Measurements from ENCODE around the gene NBEA. TPM values are rescaled to one million over a fixed set of nuclear protein-coding genes. Genes with fewer than 3 reads are reported as not detected.

Gene NBEA
- total RNA-seq, 1 donor from 2014 or later = 0.18 TPM

DNA sequence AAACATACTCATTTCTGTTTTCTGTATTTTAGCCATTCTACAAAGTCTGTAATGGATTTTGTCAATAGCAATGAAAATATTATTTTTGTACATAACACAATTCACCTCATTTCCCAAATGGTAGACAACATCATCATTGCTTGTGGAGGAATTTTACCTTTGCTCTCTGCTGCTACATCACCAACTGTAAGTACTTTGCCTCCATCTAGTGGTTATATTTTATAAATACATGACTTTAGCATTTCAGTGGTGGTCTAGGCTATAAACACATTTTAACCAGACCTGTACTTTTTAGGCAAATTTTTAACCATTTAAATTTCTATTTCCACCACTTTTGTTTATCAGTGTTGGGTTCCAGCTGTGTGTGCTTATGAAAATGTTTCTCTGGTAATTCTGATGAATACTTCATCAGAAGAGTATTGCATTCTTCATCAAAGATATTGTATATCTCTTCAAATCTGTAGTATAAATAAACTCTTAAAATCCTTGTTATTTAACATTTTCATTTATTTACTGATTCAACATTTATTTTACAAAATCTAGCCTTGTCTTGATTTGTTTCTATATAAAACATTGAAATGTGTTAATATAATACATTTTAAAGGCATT lies 222.4 kb downstream of the NBEA start:
- intact Hi-C loops (cut with micrococcal nuclease) = loop anchor here (2.0 to 10.0 kb wide), 5 partner anchors 1010 to 1937 kb away; no protein-coding TSS in a partner anchor
- Mint-ChIP-seq H3K36me3 (ENCODE audit: low read depth) (no peaks in the 10 kb centered on the region), H3K27me3 (ENCODE audit: insufficient read depth) (no peaks in the 10 kb centered on the region), H3K9me3 (no peaks in the 10 kb centered on the region), H3K27ac (no peak overlapping the region), H3K4me1 (ENCODE audit: low read depth) (peaks cover 10% of the 10 kb centered on the region), H3K4me3 (no peak overlapping the region)
- DNase-seq (ENCODE audit: low spot score) = no peak

DNA sequence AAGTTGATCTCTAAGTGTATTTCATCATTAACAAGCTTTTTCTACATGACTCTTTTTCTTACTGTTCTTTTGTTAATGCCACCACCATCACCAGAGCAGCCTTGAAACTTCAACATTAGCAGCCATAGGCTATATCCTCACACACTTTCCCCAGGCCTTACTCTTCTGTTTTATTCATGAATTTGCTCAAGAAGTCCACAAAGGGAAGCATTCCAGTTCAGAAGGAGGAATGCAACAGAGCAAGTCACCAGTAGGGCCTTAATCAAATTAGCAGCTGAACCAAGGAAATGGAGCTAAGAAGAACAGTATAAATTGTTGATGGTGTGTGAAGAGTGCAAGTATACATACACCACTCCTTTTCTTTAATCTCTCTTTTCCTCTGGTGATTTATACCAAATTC lies 223.1 kb downstream of the NBEA start:
- no peaks in the 10 kb centered on the region for H3K27me3 Mint-ChIP-seq (ENCODE audit: insufficient read depth)
- H3K4me1 Mint-ChIP-seq (ENCODE audit: low read depth) = peaks cover 9% of the 10 kb centered on the region
- no peak overlapping the region for H3K4me3 Mint-ChIP-seq
- H3K27ac Mint-ChIP-seq = no peak overlapping the region
- no peaks in the 10 kb centered on the region for H3K9me3 Mint-ChIP-seq
- H3K36me3 Mint-ChIP-seq (ENCODE audit: low read depth) = no peaks in the 10 kb centered on the region
- DNase-seq (ENCODE audit: low spot score) = no peak
- intact Hi-C loops (cut with micrococcal nuclease) = loop anchor here (2.0 to 10.0 kb wide), 3 partner anchors 1010 to 1364 kb away; no protein-coding TSS in a partner anchor

DNA sequence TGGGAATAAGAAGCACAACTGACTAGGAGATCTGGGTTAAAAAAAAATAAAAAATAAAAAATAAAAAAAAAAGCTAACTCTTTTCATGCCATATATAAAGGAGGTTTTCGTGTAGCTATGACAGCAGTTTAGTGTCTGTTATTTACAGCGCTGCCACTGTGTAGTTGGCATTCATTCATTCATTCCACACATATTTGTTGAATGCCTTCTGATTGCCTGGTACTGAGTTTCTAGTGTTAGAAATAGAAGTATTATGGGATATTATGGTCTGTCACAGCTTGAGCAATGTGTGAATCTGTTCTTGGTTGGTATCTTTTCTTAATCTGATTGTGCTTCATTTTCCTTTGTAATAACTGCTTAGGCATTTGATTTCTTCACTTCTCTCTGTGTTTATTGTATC lies 237.4 kb downstream of the NBEA start:
- Mint-ChIP-seq H3K4me3 (no peak overlapping the region), H3K27me3 (ENCODE audit: insufficient read depth) (no peaks in the 10 kb centered on the region), H3K9me3 (no peaks in the 10 kb centered on the region), H3K27ac (no peak overlapping the region), H3K36me3 (ENCODE audit: low read depth) (no peaks in the 10 kb centered on the region), H3K4me1 (ENCODE audit: low read depth) (no peaks in the 10 kb centered on the region)
- intact Hi-C loops (cut with micrococcal nuclease) = no loop called here
- no peak for DNase-seq (ENCODE audit: low spot score)

DNA sequence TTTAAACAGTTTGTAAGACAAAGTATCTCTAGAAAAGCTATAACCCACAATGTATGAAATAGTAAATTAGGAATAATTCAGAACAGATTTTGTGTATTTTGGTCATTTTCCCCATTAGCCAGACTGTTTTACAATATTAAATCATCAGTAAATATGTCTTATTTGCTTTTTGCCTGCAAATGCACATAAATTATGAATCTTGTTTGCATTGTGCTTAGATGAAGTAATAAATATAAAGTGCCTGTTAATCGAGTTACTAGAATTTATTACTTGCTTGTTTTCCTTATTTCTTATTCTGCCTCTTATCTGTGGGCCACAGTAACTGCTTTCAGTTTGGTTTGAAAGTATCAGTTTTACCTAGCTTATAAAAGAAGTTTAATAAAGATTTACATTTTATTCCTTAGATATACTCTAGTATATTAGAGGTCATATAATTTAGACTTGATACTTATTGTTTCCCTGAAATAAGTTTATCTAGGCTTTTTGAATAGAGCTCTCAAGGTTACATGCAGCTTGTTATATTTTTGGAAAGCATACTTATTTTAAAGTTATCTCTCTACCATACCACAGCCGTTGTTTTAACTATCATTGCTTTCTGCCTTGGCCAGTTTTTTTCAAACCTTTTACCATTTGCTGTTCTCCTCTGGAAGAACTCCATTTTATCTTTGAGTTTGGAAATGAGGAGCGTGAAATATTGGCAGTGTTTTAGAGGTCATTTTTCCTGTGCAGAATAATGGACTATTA lies 238.0 kb downstream of the NBEA start:
- Mint-ChIP-seq H3K4me1 (ENCODE audit: low read depth) (no peaks in the 10 kb centered on the region), H3K27ac (no peak overlapping the region), H3K4me3 (no peak overlapping the region), H3K9me3 (no peaks in the 10 kb centered on the region), H3K36me3 (ENCODE audit: low read depth) (no peaks in the 10 kb centered on the region), H3K27me3 (ENCODE audit: insufficient read depth) (no peaks in the 10 kb centered on the region)
- intact Hi-C loops (cut with micrococcal nuclease) = no loop called here
- DNase-seq (ENCODE audit: low spot score) = no peak

DNA sequence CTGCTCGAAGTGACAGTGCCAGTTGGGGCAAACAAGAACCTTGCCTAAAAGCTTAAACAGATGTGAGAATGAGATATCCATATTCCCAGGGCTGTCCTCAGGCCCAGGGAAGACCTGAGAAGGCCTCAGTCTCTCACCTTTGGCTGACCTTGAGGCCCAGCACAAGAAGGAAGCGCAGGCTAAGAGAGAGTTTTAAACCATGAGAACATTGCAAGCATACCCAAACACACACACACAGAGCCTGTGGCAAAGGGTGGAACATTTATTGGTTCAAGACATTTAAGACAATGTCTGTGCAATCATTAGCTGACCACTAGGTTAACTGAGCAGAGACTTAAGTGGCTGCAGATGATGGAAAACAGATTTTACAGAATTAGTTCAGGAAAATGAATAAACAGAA lies 248.2 kb downstream of the NBEA start:
- no peaks in the 10 kb centered on the region for H3K36me3 Mint-ChIP-seq (ENCODE audit: low read depth)
- H3K27ac Mint-ChIP-seq = no peak overlapping the region
- H3K9me3 Mint-ChIP-seq = no peaks in the 10 kb centered on the region

DNA sequence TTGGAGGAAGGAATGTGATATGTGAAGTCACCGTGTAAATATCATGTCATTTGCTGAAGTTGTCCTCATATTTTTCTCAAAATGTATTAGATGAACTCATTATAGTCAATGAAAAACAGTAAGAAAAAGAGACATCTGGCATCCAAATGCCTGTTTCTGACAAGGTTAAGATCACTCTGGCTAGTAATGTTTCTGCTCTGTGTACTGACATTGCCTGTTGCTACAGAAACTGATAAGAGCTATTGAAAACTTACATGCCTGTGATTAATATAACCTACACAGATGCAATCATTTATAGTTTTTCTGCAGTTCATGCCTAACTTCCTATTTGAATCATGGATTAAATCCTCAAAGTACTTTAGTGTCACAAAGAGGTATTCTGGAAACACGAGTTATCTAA lies 249.8 kb downstream of the NBEA start:
- no peaks in the 10 kb centered on the region for H3K27me3 Mint-ChIP-seq (ENCODE audit: insufficient read depth)
- DNase-seq (ENCODE audit: low spot score) = no peak
- no peaks in the 10 kb centered on the region for H3K36me3 Mint-ChIP-seq (ENCODE audit: low read depth)
- no peaks in the 10 kb centered on the region for H3K4me1 Mint-ChIP-seq (ENCODE audit: low read depth)
- H3K27ac Mint-ChIP-seq = no peak overlapping the region
- H3K9me3 Mint-ChIP-seq = no peaks in the 10 kb centered on the region
- H3K4me3 Mint-ChIP-seq = no peak overlapping the region
- intact Hi-C loops (cut with micrococcal nuclease) = no loop called here

More for the DNA sequence above, 248.2 kb downstream of the NBEA start:
- intact Hi-C loops (cut with micrococcal nuclease) = no loop called here
- H3K27me3 Mint-ChIP-seq (ENCODE audit: insufficient read depth) = no peaks in the 10 kb centered on the region
- DNase-seq (ENCODE audit: low spot score) = no peak
- no peak overlapping the region for H3K4me3 Mint-ChIP-seq
- no peaks in the 10 kb centered on the region for H3K4me1 Mint-ChIP-seq (ENCODE audit: low read depth)

DNA sequence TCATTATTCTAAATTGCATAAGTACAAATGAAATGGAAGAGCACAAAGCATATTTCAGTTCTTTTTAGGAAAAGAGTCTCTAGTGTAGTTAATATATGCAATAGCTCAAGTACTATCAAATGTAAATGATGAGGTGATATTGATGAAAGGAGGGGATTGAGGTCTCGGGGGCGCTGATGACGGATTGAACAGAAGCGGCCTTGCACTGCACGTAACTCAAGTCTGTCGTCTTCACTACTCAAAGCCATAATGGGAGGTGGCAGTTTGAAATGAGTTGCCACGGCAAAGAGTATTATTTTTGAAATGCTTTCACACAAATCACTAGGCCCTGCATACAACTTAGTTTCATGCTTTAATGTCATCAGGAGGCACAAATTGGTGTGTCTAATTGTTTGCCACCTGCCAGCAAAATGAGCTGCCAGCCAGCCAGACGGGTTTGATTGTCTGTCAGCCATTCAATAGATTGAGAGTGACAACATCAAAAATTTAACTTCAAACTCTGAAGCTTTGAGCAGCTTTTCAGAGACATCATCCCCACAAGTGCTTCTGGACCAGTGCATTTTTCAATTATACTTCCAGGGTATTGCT lies 256.6 kb downstream of the NBEA start:
- DNase-seq (ENCODE audit: low spot score) = no peak
- Mint-ChIP-seq H3K9me3 (no peaks in the 10 kb centered on the region), H3K27ac (no peak overlapping the region), H3K36me3 (ENCODE audit: low read depth) (no peaks in the 10 kb centered on the region), H3K4me1 (ENCODE audit: low read depth) (no peaks in the 10 kb centered on the region), H3K4me3 (no peak overlapping the region), H3K27me3 (ENCODE audit: insufficient read depth) (no peaks in the 10 kb centered on the region)
- intact Hi-C loops (cut with micrococcal nuclease) = no loop called here

DNA sequence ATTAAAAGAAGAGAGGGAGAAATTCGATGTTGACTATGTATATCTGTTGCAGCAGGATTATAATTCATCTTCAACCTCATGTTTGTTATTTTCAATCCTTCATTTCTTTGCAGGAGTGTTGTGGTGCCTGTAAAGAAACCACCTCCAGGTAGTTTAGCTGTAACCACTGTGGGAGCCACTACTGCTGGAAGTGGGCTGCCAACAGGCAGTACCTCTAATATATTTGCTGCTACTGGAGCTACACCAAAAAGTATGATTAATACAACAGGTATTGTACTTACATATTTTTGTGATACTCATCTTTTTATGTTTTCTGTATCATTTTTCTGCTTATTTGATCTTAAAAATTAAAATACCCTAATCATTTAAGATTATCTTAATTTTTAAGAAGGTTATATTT lies 266.5 kb downstream of the NBEA start:
- intact Hi-C loops (cut with micrococcal nuclease) = no loop called here
- no peak for DNase-seq (ENCODE audit: low spot score)
- Mint-ChIP-seq H3K9me3 (no peaks in the 10 kb centered on the region), H3K4me1 (ENCODE audit: low read depth) (no peaks in the 10 kb centered on the region), H3K4me3 (no peak overlapping the region), H3K36me3 (ENCODE audit: low read depth) (no peaks in the 10 kb centered on the region), H3K27ac (no peak overlapping the region), H3K27me3 (ENCODE audit: insufficient read depth) (no peaks in the 10 kb centered on the region)

DNA sequence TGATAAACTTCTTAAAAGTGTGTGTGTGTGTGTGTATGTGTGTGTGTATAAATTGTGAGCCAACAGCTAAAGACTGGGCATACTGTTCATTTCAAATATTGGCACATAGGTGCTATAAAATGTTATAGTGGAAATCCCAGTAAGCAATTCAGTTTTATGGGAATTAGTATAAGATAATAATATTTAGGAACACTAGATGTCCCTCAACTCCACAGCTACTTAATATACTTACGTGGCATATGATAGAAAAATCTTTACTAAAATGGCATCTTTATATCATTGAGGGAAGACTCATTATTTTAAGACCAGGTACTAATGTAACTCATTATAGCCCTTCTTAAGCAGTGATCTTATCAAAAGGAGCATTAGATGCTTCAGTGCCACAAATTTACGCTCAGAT lies 268.2 kb downstream of the NBEA start:
- Mint-ChIP-seq H3K4me3 (no peak overlapping the region), H3K4me1 (ENCODE audit: low read depth) (no peaks in the 10 kb centered on the region), H3K27ac (no peak overlapping the region), H3K9me3 (no peaks in the 10 kb centered on the region), H3K36me3 (ENCODE audit: low read depth) (no peaks in the 10 kb centered on the region), H3K27me3 (ENCODE audit: insufficient read depth) (no peaks in the 10 kb centered on the region)
- DNase-seq (ENCODE audit: low spot score) = no peak
- intact Hi-C loops (cut with micrococcal nuclease) = no loop called here

DNA sequence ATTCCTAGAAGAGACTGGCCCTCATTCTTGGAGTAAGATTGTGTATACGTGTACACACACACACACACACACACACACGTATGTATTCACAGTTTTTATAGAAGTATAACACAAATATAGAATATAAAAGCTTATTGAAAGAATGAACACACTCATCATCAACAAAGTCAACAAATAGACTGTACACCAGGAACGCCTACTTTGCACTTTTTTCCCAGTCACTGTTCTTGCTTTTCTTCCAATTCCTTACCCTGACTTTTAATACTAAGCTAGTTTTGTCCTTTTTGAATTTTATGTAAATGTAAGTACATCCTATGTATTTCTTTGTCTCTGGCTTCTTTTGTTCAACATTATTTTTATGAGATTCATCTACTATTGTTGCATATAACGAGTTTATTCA lies 269.9 kb downstream of the NBEA start:
- Mint-ChIP-seq H3K27me3 (ENCODE audit: insufficient read depth) (no peaks in the 10 kb centered on the region), H3K9me3 (no peaks in the 10 kb centered on the region), H3K36me3 (ENCODE audit: low read depth) (no peaks in the 10 kb centered on the region), H3K4me1 (ENCODE audit: low read depth) (no peaks in the 10 kb centered on the region), H3K27ac (no peak overlapping the region), H3K4me3 (no peak overlapping the region)
- no peak for DNase-seq (ENCODE audit: low spot score)
- intact Hi-C loops (cut with micrococcal nuclease) = no loop called here

DNA sequence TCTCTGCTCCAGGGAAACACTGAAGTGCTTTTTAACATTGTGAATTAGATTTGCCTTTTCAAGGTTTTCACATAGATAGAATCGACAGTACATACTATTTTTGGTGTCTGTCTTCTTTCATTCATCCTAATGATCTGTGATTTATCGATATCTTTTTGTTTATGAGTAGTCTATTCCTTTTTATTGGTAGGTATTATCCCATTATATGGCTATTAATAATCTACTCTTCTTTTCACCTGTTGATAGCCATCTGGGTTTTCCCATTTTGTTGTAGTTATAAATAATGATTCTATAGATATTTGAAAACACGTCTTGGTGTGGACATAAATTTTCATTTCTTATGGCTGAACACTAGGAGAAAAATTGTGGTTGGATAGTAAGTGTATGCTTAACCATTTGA lies 271.8 kb downstream of the NBEA start:
- H3K9me3 Mint-ChIP-seq = no peaks in the 10 kb centered on the region
- no peaks in the 10 kb centered on the region for H3K36me3 Mint-ChIP-seq (ENCODE audit: low read depth)
- H3K4me1 Mint-ChIP-seq (ENCODE audit: low read depth) = no peaks in the 10 kb centered on the region
- DNase-seq (ENCODE audit: low spot score) = no peak
- intact Hi-C loops (cut with micrococcal nuclease) = no loop called here
- no peak overlapping the region for H3K4me3 Mint-ChIP-seq
- H3K27ac Mint-ChIP-seq = no peak overlapping the region
- no peaks in the 10 kb centered on the region for H3K27me3 Mint-ChIP-seq (ENCODE audit: insufficient read depth)

DNA sequence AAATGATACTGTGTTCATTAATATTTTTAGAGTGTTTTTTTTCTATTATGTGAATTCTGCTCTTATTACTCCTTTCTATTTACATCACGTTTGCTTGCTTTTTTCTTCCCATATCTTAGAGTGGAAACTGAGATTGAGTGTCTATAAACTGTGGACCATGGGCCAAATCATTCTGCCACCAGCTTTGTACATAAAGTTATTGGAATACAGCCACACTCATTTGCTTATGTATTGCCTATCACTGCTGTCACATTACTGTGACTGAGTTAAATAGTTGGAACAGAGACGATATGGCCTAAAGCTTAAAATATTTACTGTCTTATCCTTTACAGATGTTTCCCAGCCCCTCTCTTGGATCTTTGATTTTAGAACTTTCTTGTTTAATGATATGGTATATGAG lies 274.1 kb downstream of the NBEA start:
- intact Hi-C loops (cut with micrococcal nuclease) = no loop called here
- H3K27me3 Mint-ChIP-seq (ENCODE audit: insufficient read depth) = no peaks in the 10 kb centered on the region
- no peaks in the 10 kb centered on the region for H3K9me3 Mint-ChIP-seq
- H3K36me3 Mint-ChIP-seq (ENCODE audit: low read depth) = no peaks in the 10 kb centered on the region
- H3K4me1 Mint-ChIP-seq (ENCODE audit: low read depth) = no peaks in the 10 kb centered on the region
- no peak for DNase-seq (ENCODE audit: low spot score)
- H3K27ac Mint-ChIP-seq = no peak overlapping the region
- H3K4me3 Mint-ChIP-seq = no peak overlapping the region

DNA sequence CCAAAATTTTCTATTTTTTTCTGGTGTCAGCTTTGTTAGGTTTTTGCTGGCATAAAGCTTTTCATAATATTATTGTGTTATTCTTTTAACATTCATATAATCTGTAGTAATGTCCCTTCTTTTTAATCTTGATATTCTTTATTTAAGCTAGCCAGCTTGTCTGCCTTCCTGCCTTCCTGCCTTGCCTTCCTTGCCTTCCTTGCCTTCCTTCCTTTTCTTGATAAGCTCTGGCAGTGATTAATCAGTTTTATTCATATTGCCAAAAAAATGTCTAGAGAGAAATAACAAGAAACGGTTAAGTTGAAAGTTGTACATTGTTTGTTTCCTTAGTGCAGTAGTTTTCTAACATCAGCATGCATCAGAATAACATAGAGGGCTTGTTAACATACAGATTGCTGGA lies 277.0 kb downstream of the NBEA start:
- intact Hi-C loops (cut with micrococcal nuclease) = no loop called here
- H3K27ac Mint-ChIP-seq = no peak overlapping the region
- no peak overlapping the region for H3K4me3 Mint-ChIP-seq
- H3K9me3 Mint-ChIP-seq = no peaks in the 10 kb centered on the region
- no peak for DNase-seq (ENCODE audit: low spot score)
- no peaks in the 10 kb centered on the region for H3K4me1 Mint-ChIP-seq (ENCODE audit: low read depth)
- H3K36me3 Mint-ChIP-seq (ENCODE audit: low read depth) = no peaks in the 10 kb centered on the region
- H3K27me3 Mint-ChIP-seq (ENCODE audit: insufficient read depth) = no peaks in the 10 kb centered on the region
